ENCODE data around the gene ZG16. TPM values are rescaled to one million over a fixed set of nuclear protein-coding genes. Genes with fewer than 3 reads are reported as not detected.

Gene ZG16
- total RNA-seq, 1 experiment from 2014 or later: 0.26 TPM

GRCh38 chr16:29802416-29802935 lies 24.4 kb downstream of the ZG16 start:
- Histone ChIP-seq H3K9me2 (ENCODE audit: insufficient read depth) (no peaks in the 10 kb centered on the region), H3K4me2 (no peak overlapping the region), H3K79me2 (ENCODE audit: low read depth) (no peaks in the 10 kb centered on the region), H3F3A (ENCODE audit: insufficient read depth, low read depth) (peaks cover 38% of the 10 kb centered on the region), H3K4me1 (replicated peaks; ENCODE audit: insufficient read depth) (peaks cover 10% of the 10 kb centered on the region), H3K9me3 (ENCODE audit: insufficient read depth, low read depth) (no peaks in the 10 kb centered on the region), H3K36me3 (ENCODE audit: low read depth) (peaks cover 31% of the 10 kb centered on the region), H3K27ac (no peak overlapping the region), H3K27me3 (ENCODE audit: insufficient read depth, low read depth) (no peaks in the 10 kb centered on the region), H4K20me1 (ENCODE audit: insufficient read depth) (no peaks in the 10 kb centered on the region), H3K4me3 (no peak overlapping the region), H2AFZ (no peak overlapping the region)
- ChIA-PET POLR2A (ENCODE audit: unreplicated experiment) (no interaction called here), CTCF (interaction anchor here (0.6 kb wide), 1 partner anchor 82 kb away, joined by 10 read pairs; no protein-coding TSS in a partner anchor)
- no peak for TF ChIP-seq CTCF (conservative IDR thresholded peaks at IDR 0.05)
- no peak for TF ChIP-seq EZH2 (IDR thresholded peaks at IDR 0.05; ENCODE audit: low read depth)
- DNase-seq: no peak
- BruUV-seq (replicated peaks): no TSS peak
- intact Hi-C loops (cut with micrococcal nuclease; ENCODE audit: unreplicated experiment): no loop called here

- no TSS peak for BruUV-seq (replicated peaks)
These were observed 26.0 kb downstream of the ZG16 start for GRCh38 chr16:29804020-29804419.

More at GRCh38 chr16:29804020-29804419, 26.0 kb downstream of the ZG16 start:
- H3K27ac ChIP-seq: peak overlapping the region; percentile 68; the same call in 1 of the 2 replicates
- no peaks in the 10 kb centered on the region for H3K9me3 ChIP-seq (ENCODE audit: insufficient read depth, low read depth)
- H3K4me2 ChIP-seq: peak overlapping the region; percentile 85
- ChIA-PET POLR2A (ENCODE audit: unreplicated experiment) (interaction anchor here (0.6 to 1.4 kb wide), 3 partner anchors 14 to 846 kb away, joined by 3 to 18 read pairs (median 4); partner anchors contain the start of gene KIF22), CTCF (interaction anchor here (1.4 kb wide), 1 partner anchor 44 kb away, joined by 3 read pairs; no protein-coding TSS in a partner anchor)
- peaks cover 8% of the 10 kb centered on the region; the same call in 1 of the 2 replicates for H4K20me1 ChIP-seq (ENCODE audit: insufficient read depth)
- H3K4me1 ChIP-seq (replicated peaks; ENCODE audit: insufficient read depth): peaks cover 19% of the 10 kb centered on the region
- H3K4me3 ChIP-seq: peak overlapping the region; percentile 76; the same call in 1 of the 2 replicates
- TF ChIP-seq EZH2 (IDR thresholded peaks at IDR 0.05; ENCODE audit: low read depth) (no peak), CTCF (conservative IDR thresholded peaks at IDR 0.05) (no peak)
- H3K36me3 ChIP-seq (ENCODE audit: low read depth): peaks cover 31% of the 10 kb centered on the region; the same call in 1 of the 2 replicates
- no peak overlapping the region for H2AFZ ChIP-seq
- peaks cover 11% of the 10 kb centered on the region for H3K79me2 ChIP-seq (ENCODE audit: low read depth)
- H3K9me2 ChIP-seq (ENCODE audit: insufficient read depth): no peaks in the 10 kb centered on the region
- no peaks in the 10 kb centered on the region for H3K27me3 ChIP-seq (ENCODE audit: insufficient read depth, low read depth)
- no peak for DNase-seq
- intact Hi-C loops (cut with micrococcal nuclease; ENCODE audit: unreplicated experiment): no loop called here
- peaks cover 49% of the 10 kb centered on the region for H3F3A ChIP-seq (ENCODE audit: insufficient read depth, low read depth)
